HTR-8/SVneo (cell line): ENCODE results near the gene QPCT.
A peak's percentile ranks its signal among the peaks of the same experiment; 100 is the strongest.

Experiments used
- DNase-seq: peaks from one replicate; pipeline ENCODE4 v3.0.0; 2011; ENCODE audit warnings: low spot score, mixed read lengths; ENCODE audit not compliant: insufficient read length
- FAIRE-seq: peaks from 2 replicates; lab custom pipeline; 2011; peaks lifted over from hg19 to GRCh38; lab: Jason Lieb, UNC

The QPCT gene

GRCh38 chr2:37324536-37324785 is 20.0 kb upstream of the QPCT start:
- no peak for DNase-seq

DNA sequence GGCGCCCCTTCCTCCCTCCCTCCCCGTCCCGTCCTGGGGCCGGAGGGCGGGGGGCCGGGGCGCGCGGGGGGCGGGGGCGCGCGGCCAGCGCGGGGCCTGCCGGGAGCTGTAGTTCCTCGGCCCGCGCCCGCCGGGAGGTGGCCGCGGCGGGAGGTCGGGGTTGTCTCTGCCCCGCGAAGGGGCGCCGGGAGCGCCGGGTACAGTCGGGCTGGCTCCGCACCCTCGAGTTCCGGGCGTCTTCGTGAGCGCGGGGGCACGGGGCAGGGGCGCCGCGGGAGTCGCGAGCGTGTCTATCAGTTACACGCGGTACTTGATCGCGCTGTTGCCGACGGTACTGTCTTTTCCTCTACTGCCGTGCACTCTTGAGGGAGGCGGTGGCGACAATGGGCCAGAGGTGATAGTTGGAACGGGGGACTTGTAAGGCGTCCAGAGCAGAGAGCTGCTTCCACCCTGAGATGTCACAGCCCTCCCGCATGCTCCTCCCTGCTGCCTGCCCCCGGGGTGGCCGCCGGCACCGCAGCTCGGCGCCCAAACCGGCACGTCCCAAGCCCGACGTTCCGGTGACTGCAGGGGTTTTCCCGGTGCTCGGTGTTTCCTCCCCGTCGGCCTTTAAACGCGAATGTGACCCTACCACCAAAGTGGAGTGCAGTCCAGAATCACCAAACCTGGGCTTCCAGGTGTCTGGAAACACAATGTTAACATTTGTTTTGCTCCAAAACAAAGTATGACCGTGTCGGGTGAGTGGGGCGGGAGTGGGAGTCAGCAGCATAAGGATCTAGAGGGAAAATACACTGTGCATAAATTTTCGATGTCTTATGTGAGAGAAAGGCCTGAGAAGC is 19.4 kb upstream of the QPCT start, which contains the start of gene PRKD3:
Gene PRKD3, minus strand, starts transcription at position 48 of the 839 bp plus-strand sequence. CDS start 8,309 bp downstream, outside the sequence.
- FAIRE-seq (peak; percentile 86), DNase-seq (peak; percentile 76)

More at GRCh38 chr2:37324536-37324785, 20.0 kb upstream of the QPCT start:
- FAIRE-seq, result no peak

- DNase-seq (no peak), FAIRE-seq (no peak)
These were observed 18.8 kb upstream of the QPCT start for GRCh38 chr2:37325625-37326071.

DNA sequence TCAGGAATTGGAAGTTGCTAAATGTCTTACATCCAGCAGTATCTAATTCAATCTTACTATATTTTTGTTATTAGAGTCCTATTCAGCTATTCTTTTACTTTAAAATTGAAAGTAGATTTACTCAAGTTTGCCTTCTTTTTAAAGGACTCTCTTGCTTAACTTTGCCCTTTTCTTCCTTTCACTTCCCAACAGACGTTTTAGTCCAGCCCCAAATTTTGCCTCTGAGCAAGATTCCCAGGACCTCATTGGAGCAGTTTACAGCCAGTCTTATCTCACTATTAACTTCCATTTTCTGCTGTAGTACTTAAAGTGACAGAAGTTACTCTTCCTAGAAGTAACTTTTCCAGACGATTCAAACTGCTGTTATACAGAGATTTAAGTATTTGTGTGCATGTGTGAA is 18.1 kb upstream of the QPCT start:
- FAIRE-seq (no peak), DNase-seq (peak; percentile 67)

- FAIRE-seq, result no peak
- DNase-seq, result no peak
These were observed 17.4 kb upstream of the QPCT start for GRCh38 chr2:37326866-37327634.

DNA sequence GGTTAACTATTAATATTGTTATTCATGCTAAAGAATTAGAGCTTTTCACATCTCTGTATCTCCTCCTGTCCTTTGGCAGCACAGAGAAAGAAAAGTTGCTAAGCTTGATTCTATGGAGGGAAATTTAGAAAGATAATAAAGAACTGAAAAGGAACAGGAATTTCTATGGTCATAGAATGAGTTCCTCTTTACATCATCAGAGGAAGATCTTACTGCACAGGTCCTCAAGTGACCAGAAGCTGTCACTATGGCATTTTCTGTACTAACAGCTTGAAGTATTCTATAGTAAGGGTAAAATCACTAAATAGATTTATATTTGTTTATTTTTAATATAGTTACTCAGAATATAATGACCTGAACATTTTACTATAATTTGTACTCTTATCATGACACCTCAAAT is 13.7 kb upstream of the QPCT start:
- FAIRE-seq (no peak), DNase-seq (no peak)

- DNase-seq (no peak), FAIRE-seq (no peak)
These were observed 11.9 kb upstream of the QPCT start for GRCh38 chr2:37332560-37332959.

DNA sequence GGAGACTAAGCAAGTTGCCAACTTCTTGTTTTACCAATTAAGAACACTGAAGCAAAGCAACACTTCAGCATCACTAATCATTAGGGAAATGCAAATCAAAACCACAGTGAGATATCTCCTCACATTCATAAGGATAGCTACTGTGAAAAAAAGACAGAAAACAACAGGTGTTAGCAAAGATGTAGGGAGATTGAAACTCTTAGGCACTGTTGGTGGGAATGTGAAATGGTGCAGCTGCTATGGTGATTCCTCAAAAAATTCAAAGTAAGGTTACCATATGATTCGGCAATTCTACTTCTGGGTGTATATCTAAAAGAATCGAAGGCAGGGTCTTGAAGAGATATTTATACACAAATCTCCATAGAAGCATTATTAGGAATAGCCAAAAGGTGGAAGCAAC is 11.2 kb upstream of the QPCT start:
- no peak for DNase-seq
- no peak for FAIRE-seq

DNA sequence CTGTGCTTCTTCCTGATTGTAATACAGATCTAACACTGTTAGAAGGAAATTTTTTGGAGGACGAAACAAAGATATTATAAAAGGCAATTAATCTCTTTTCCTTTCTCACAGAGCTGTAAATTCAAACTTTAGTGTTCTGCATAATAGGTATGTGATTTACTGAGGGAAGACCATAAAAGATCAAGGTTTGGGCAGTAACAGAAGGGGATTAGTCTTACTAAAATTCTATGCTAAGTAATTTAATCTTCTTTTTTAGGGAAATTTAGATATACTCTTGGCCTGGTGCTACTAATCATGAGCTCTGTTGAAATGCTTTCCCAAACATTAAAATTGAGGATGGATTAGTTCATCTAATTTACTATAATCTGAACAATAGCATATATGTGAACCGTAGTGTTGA is 8.8 kb upstream of the QPCT start:
- FAIRE-seq (no peak), DNase-seq (no peak)

DNA sequence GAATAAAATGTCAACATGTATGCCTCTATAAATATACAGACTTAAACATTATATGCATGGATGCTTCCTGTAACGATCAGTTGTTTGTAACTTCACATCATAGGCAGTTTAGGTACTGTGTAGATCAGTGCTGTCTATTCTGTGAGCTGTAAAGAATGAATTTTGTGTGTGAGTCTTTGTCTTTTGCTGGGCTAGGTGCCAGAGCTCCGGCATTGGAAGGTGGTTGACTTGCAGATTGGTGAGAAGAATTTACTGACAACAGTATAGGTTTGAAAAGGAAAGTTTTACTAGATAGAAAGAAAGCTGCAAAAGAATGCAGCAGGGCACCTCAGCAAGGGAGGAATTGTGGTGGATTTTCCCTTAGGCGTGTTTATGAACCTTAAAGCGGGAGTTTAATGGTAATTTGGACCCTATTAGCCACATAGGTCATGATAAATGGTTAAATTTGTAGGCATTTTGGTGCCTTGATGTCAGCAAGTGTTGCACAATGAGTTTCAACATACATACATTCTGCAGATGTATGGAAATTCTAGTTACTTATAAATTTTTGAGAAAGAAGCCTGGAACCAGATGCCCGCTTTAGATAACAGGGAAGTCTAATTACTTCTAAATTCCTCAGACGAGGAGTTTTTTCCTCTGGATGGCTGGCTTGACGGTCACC is 6.7 kb upstream of the QPCT start:
- FAIRE-seq, result no peak
- no peak for DNase-seq

GRCh38 chr2:37338933-37339332 is 5.5 kb upstream of the QPCT start:
- no peak for DNase-seq
- FAIRE-seq, result no peak

DNA sequence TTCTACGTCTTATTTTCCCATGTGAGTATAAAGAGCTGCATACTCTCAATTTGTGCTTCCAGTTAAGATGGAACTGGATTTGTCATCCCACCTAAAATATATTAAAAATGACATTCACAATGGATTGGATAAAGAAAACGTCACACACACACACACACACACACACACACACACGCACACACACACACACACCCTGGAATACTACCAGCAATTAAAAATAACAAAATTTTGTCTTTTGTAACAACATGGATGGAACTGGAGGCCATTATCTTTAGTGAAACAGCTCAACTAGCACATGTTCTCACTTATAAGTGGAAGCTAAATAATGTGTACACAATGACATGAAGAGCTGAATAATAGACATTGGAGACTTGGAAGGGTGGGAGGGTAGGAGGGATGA is 3.8 kb upstream of the QPCT start:
- FAIRE-seq (no peak), DNase-seq (no peak)

DNA sequence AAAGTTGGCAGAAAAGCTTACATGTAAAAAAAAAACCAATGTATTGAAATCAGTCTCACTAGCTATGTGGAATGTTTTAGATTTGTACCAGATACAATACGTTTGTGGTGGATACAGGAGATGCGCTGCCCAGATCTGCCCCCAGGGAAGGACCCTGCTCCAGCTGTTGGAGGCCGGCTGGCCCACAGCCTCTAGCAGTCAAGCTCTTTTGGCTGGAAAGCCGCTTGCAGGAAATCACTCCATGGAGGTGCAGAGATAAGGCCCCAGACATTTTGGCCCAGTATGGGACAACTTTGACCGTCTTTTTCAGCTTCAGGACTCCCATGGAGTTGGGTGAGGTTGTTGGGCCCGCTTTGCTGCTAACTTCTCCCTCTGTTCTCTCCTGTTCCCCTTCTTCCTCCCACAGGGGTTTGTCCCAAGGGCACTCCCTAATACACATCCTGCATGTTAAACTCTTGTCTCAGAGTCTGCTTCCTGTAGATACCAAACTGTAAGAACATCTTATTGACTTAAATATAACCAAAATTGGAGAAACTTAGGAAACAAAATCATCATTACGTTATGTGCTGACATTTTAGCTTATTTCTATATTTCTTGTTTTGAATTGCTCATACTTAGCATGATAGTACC is 1.7 kb upstream of the QPCT start:
- no peak for FAIRE-seq
- no peak for DNase-seq

DNA sequence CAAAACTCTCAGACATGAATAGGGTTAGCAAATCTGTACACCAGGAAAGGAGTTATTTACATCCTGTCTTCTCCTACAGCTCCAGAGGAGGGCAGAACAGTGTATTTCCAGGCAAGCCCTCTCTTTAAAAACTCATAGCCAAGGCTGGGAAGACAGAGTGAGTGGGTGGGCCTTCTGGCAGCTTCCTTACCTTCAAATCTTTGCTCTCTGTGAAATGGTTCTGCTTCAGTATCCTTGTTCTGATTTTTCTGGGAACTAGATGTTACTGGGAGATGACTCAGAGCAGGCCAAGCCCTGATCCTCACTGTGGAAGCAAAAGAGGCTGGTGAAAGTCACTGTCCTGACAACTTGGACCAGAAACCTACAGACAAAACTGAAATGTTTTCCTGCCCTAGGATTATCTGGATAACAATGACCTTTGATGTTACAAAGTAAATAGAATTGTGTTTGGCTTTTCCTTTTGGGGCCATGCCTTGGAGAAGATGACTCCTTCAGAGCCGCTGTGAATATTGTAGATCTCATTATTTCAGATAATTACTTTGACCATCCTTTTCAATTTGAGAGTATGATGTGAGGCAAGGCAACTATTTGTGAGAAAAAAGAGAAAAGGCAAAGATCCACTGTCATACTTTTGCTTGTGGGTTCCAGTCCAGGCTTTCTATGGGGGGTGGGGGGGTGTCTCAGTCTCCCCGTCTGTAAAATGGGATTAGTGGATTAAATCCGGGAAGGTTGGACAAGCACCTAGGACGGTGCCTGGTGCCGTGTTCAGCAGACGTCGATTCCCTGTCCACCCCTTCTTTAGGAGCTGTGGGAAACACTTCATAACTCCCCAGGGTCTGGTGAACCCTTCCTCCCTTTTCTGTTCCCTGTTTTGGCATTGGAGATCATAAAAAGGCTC is 644 bp upstream of the QPCT start:
- peak; percentile 58 for DNase-seq
- FAIRE-seq, result no peak

DNA sequence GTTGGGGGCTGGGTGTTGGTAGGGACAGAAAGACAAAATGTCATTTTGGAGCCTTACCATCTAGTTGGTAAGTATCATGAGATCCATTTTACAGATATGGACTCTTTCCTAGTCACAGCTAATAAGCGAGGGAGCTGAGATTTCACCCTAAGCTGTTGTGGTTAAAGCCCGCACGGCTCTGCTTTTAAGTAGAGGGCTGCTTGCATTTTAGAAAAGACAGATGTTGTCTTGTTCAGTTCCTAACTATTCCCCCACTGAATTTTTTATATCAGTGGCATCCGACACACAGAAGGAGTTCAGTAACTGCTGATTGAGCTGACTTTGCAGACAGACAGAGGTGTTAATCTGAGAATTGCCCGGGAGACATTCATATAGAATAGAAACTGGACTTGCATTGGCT is 3.7 kb downstream of the QPCT start:
- FAIRE-seq (no peak), DNase-seq (no peak)

DNA sequence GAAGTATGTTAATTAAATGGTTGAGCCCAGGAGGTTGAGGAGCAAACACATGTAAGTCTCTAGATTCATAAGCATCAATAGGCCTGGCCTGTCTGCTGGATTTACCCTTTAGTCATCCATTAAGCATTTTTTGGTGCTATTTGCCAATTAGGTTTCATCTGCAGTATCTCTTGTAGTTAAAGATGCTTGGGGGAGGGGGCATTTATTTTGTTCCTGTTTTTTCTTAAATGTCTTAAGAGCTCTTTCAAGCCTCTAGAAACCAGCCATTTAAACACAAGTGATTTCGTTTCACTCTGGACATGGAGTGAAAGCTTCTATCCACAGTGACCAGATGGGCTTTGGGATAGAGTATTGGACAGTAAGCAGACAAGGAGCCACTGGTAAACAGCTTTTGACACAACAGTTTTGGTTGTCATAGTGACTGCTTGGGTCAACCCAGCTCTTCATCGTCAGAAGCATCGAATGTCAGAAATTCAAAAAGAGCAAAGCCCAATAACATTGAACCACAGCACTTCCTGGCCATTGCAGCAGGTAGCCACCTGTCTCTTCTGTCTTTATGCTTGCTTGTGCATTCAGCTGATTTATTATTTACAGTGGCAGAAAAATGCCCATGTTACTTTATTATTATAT is 4.9 kb downstream of the QPCT start:
- FAIRE-seq, result no peak

DNA sequence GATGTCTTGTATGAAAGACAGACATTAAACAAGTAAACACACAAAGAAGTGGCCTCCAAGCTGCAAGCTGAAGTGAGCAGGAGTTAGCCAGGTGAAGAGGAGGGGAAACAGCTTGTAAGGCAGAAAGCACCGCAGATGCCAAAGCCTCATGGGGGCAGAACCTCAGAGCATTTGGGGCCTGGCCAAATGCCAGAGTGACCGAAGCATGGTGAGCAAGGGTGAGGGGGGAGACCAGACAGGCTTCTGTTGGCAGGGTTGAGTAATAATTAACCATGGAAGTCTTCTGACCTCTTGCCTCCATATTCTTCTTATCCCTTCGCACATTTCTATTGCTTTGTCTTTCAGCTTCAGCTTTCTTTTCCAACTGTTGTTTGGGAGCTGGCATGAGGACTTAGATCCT is 5.6 kb downstream of the QPCT start:
- no peak for DNase-seq
- FAIRE-seq, result peak; percentile 38

More for the DNA sequence above, 4.9 kb downstream of the QPCT start:
- DNase-seq, result no peak

DNA sequence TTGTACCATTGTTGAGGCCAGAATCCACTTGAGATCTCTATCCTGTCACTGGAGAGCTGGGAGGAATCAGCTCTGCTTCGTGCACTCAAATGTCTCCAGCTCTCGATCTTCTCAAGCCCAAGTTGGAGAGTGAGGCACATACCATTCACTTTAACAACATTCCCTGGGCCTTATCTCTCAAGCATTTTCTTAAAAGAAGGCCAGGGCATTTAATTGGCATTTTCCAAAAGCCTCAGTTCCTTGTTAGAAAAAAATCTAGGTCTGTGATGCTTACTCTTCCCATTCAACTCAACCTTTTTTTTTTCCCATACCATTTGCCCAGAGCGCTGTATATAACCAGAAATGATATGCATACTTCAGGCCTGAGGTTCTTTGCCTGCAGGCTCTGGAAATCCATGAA is 10.1 kb downstream of the QPCT start:
- FAIRE-seq (no peak), DNase-seq (no peak)

- DNase-seq (no peak), FAIRE-seq (no peak)
These were observed 11.3 kb downstream of the QPCT start for GRCh38 chr2:37355735-37356134.
